ENCODE results near the gene MS4A2. TPM values are rescaled to one million over a fixed set of nuclear protein-coding genes. Genes with fewer than 3 reads are reported as not detected.
"Not testable (repeated sequence)": the region's sequence is repeated elsewhere in the genome, so short reads cannot be mapped to it uniquely, and the experiment has no call there.

The MS4A2 gene
- total RNA-seq, 1 donor from 2014 or later, result not detected

DNA sequence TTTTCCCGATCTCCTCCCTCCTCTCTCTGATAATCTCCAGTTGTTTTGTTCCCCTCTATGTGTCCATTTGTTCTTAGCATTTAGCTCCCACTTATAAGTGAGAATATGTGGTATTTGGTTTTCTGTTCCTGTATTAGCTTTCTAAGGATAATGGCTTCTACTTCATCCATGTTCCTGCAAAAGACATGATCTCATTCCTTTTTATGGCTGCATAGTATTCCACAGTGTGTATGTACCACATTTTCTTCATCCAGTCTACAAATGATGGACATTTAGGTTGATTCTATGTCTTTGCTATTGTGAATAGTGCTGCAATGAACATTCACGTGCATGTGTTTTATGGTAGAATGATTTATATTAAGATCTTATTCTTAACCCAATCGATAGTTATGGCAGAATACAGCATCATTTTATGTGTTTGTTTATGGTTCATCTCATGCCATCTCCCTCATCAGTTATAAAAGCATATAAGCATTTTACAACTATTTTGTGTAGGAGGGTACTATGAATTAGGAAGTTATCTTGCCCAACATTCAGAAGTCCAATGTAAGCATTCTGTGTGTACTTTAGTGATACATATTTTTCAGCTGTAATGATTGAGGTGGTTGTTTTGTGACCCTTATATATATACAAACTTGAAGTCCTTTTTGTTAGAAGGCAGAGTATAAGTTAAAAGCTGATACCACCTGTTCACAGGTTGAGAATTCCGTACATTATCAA is 28.8 kb upstream of the MS4A2 start:
- TF ChIP-seq, protein P1, sequence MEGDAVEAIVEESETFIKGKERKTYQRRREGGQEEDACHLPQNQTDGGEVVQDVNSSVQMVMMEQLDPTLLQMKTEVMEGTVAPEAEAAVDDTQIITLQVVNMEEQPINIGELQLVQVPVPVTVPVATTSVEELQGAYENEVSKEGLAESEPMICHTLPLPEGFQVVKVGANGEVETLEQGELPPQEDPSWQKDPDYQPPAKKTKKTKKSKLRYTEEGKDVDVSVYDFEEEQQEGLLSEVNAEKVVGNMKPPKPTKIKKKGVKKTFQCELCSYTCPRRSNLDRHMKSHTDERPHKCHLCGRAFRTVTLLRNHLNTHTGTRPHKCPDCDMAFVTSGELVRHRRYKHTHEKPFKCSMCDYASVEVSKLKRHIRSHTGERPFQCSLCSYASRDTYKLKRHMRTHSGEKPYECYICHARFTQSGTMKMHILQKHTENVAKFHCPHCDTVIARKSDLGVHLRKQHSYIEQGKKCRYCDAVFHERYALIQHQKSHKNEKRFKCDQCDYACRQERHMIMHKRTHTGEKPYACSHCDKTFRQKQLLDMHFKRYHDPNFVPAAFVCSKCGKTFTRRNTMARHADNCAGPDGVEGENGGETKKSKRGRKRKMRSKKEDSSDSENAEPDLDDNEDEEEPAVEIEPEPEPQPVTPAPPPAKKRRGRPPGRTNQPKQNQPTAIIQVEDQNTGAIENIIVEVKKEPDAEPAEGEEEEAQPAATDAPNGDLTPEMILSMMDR (IDR thresholded peaks at IDR 0.05; ENCODE audit: insufficient read depth, low read length, poor library complexity, severe bottlenecking), result no peak
- no peaks in the 10 kb centered on the region for H3K27me3 ChIP-seq (ENCODE audit: control insufficient read depth, insufficient read depth, low read length)
- no peaks in the 10 kb centered on the region for H3K36me3 ChIP-seq (ENCODE audit: control insufficient read depth, insufficient read depth, low read length)
- no peak overlapping the region for H3K4me3 ChIP-seq (ENCODE audit: low read depth, low read length)
- DNase-seq (ENCODE audit: low read depth), result no peak

DNA sequence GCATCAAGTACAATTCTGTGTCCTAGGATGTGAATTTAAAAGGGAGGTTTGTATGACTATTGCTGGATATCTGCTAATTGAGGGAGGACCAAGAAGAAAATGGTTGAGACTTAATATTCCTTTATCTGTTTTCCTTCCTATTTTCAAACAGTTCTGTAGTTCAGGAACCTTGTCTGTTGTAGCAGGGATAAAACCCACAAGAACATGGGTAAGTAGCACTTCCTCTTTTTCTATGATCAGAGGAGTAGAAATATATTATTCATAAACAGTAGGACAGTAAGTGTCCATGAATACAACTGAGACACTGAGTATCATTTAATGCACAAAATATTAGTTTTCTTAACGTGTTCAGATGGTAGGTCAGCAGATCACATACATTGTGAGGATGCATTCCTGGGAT is 24.4 kb upstream of the MS4A2 start:
- DNase-seq (ENCODE audit: low read depth), result no peak
- Histone ChIP-seq H3K36me3 (ENCODE audit: control insufficient read depth, insufficient read depth, low read length) (no peaks in the 10 kb centered on the region), H3K4me3 (ENCODE audit: low read depth, low read length) (no peak overlapping the region), H3K27me3 (ENCODE audit: control insufficient read depth, insufficient read depth, low read length) (no peaks in the 10 kb centered on the region)
- TF ChIP-seq, protein P1 (IDR thresholded peaks at IDR 0.05; ENCODE audit: insufficient read depth, low read length, poor library complexity, severe bottlenecking), result no peak

DNA sequence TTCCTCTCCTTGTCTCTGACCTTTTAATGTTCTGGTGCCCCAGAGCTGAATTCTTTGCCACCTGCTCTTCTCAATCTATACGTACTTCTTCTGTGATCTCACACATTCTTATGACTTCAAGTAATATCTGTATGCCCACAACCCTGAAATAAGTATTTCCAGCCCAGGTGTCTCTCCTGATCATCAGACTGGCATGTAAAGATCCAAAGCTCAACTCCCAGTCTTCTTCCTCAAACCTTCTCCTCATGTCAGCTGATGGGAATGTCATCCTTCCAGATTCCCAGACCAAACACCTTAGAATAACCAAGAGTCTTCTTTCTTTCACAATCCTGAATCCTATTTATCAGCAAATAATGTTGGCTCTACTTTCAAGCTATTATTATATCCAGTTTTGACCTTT is 22.7 kb upstream of the MS4A2 start:
- no peak overlapping the region for H3K4me3 ChIP-seq (ENCODE audit: low read depth, low read length)
- TF ChIP-seq, protein P1 (IDR thresholded peaks at IDR 0.05; ENCODE audit: insufficient read depth, low read length, poor library complexity, severe bottlenecking), result no peak
- DNase-seq (ENCODE audit: low read depth), result no peak
- H3K27me3 ChIP-seq (ENCODE audit: control insufficient read depth, insufficient read depth, low read length), result no peaks in the 10 kb centered on the region
- H3K36me3 ChIP-seq (ENCODE audit: control insufficient read depth, insufficient read depth, low read length), result no peaks in the 10 kb centered on the region

DNA sequence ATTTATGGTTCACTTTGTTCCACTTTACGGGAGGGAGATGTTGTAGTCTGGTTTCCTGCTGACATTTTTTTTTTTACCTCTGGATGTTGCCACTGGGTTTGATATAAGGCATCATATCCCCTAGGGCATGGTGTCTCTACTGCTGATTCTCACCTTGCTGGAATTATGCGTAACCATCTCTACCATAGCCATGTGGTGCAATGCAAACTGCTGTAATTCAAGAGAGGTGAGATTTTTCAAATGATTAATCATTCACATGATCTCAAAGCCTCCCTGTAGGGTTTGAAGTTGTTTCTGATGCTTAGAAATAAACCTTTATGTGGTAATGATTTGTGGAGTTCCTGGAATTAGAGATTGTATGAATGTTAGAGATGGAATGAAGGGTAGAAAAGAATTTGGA is 19.0 kb upstream of the MS4A2 start:
- DNase-seq (ENCODE audit: low read depth), result no peak
- TF ChIP-seq, protein P1 (IDR thresholded peaks at IDR 0.05; ENCODE audit: insufficient read depth, low read length, poor library complexity, severe bottlenecking), result no peak
- Histone ChIP-seq H3K27me3 (ENCODE audit: control insufficient read depth, insufficient read depth, low read length) (no peaks in the 10 kb centered on the region), H3K4me3 (ENCODE audit: low read depth, low read length) (no peak overlapping the region), H3K36me3 (ENCODE audit: control insufficient read depth, insufficient read depth, low read length) (no peaks in the 10 kb centered on the region)

DNA sequence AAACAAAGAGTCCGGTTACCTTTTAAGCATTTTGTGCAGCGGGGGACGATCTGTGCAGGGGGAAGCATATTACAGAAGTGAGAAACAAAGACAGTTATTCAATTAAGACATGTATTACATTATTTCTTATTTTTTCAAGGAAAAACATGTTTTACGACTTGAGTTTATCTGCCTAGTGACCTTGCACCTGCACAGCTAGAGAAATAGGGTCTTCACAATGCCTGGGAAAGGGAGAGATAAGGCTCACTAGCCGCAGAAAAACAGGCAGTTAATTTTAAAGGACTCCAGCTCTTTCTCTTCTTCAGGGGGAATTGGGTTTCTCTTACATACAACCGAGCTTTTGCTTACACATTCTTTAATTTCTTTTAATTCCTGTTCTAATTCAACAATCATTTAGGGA is 16.8 kb upstream of the MS4A2 start:
- H3K27me3 ChIP-seq (ENCODE audit: control insufficient read depth, insufficient read depth, low read length); DNase-seq (ENCODE audit: low read depth); H3K36me3 ChIP-seq (ENCODE audit: control insufficient read depth, insufficient read depth, low read length); H3K4me3 ChIP-seq (ENCODE audit: low read depth, low read length): not testable (repeated sequence)

DNA sequence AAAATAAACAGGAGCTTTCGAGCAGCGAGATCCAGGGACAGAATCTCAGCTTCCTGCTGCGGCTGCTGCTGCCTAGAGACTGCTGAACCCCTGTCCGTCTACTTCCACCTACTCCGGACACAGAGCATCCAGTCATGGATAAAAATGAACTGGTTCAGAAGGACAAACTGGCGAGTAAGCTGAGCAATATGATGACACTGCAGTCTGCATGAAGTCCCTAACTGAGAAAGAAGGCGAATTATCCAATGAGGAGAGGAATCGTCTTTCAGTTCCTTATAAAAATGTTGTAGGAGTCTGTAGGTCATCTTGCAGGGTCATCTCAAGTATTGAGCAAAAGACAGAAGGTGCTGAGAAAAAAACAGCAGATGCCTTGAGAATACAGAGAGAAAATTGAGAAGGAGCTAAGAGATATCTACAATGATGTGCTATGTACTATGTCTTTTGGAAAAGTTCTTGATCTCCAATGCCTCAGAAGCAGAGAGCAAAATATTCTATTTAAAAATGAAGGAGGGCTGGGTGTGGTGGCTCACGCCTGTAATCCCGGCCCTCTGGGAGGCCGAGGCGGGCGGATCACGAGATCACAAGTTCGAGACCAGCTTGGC is 11.1 kb upstream of the MS4A2 start:
- TF ChIP-seq, protein P1 (IDR thresholded peaks at IDR 0.05; ENCODE audit: insufficient read depth, low read length, poor library complexity, severe bottlenecking), result no peak
- Histone ChIP-seq H3K27me3 (ENCODE audit: control insufficient read depth, insufficient read depth, low read length) (no peaks in the 10 kb centered on the region), H3K36me3 (ENCODE audit: control insufficient read depth, insufficient read depth, low read length) (no peaks in the 10 kb centered on the region), H3K4me3 (ENCODE audit: low read depth, low read length) (no peak overlapping the region)
- DNase-seq (ENCODE audit: low read depth), result no peak
